ENCODE measurements around the gene FADS3.
"Not testable (repeated sequence)": the region's sequence is repeated elsewhere in the genome, so short reads cannot be mapped to it uniquely, and the experiment has no call there.

The FADS3 gene

GRCh38 chr11:61898247-61898582, 6.9 kb upstream of the FADS3 start:
- DNase-seq (ENCODE audit: low spot score), result no peak

- peak; percentile 59 for DNase-seq (ENCODE audit: low spot score)
These were observed 6.3 kb upstream of the FADS3 start for GRCh38 chr11:61897387-61898246.

- DNase-seq (ENCODE audit: low spot score), result no peak
These were observed 5.5 kb upstream of the FADS3 start for GRCh38 chr11:61896665-61897386.

GRCh38 chr11:61895718-61896059, 4.3 kb upstream of the FADS3 start:
- no peak for DNase-seq (ENCODE audit: low spot score)

- DNase-seq (ENCODE audit: low spot score), result no peak
These were observed 3.8 kb upstream of the FADS3 start for GRCh38 chr11:61895046-61895717.

- no peak for DNase-seq (ENCODE audit: low spot score)
These were observed 2.6 kb upstream of the FADS3 start for GRCh38 chr11:61893981-61894380.

GRCh38 chr11:61892085-61892370, 683 bp upstream of the FADS3 start:
- no peak for DNase-seq (ENCODE audit: low spot score)

GRCh38 chr11:61890529-61891330, 615 bp downstream of the FADS3 start:
- peak; percentile 76 for DNase-seq (ENCODE audit: low spot score)

GRCh38 chr11:61889831-61890230, 1.5 kb downstream of the FADS3 start:
- DNase-seq (ENCODE audit: low spot score), result no peak

- no peak for DNase-seq (ENCODE audit: low spot score)
These were observed 2.8 kb downstream of the FADS3 start for GRCh38 chr11:61888590-61888989.

- peak; percentile 96 for DNase-seq (ENCODE audit: low spot score)
These were observed 3.4 kb downstream of the FADS3 start for GRCh38 chr11:61887839-61888494.

GRCh38 chr11:61886643-61887042, 4.7 kb downstream of the FADS3 start:
- DNase-seq (ENCODE audit: low spot score), result no peak

GRCh38 chr11:61885784-61886580, 5.4 kb downstream of the FADS3 start:
- DNase-seq (ENCODE audit: low spot score), result no peak

GRCh38 chr11:61885166-61885778, 6.1 kb downstream of the FADS3 start:
- no peak for DNase-seq (ENCODE audit: low spot score)

GRCh38 chr11:61883947-61884346, 7.4 kb downstream of the FADS3 start:
- DNase-seq (ENCODE audit: low spot score), result no peak

GRCh38 chr11:61883327-61883726, 8.0 kb downstream of the FADS3 start:
- no peak for DNase-seq (ENCODE audit: low spot score)

GRCh38 chr11:61882879-61883278, 8.5 kb downstream of the FADS3 start:
- no peak for DNase-seq (ENCODE audit: low spot score)

GRCh38 chr11:61882267-61882666, 9.1 kb downstream of the FADS3 start:
- DNase-seq (ENCODE audit: low spot score), result not testable (repeated sequence)

GRCh38 chr11:61881397-61881796, 9.9 kb downstream of the FADS3 start:
- DNase-seq (ENCODE audit: low spot score), result no peak

- no peak for DNase-seq (ENCODE audit: low spot score)
These were observed 10.9 kb downstream of the FADS3 start for GRCh38 chr11:61880454-61880853.

GRCh38 chr11:61880031-61880430, 11.3 kb downstream of the FADS3 start:
- DNase-seq (ENCODE audit: low spot score), result no peak

Measured in kidney tubule cell (primary cell).